IMR-90 (cell line): ENCODE data around the gene HLA-F. TPM values are rescaled to one million over a fixed set of nuclear protein-coding genes. Genes with fewer than 3 reads are reported as not detected.

Experiments
- ATAC-seq: fragments of 200-7000 bp; cut with Tn5 transposase; 2 replicates; pipeline ENCODE4 v1.9.1; 2020; ENCODE audit warnings: low read depth, mild to moderate bottlenecking, moderate library complexity
- BruUV-seq: library from RNA; stranded (reverse); fragments of 400-500 nt; replicated peaks from 2 replicates; lab custom pipeline; 2021; lab: Mats Ljungman, UMichigan
- CTCF ChIA-PET: fragments of 300-600 bp; formaldehyde crosslinking; extraction: SDS; loops from one replicate; lab custom pipeline; 2021; ENCODE audit warnings: antibody characterized with exemption; lab: Yijun Ruan, JAX
- POLR2A ChIA-PET: fragments of 300-600 bp; sonication (Branson Sonifier 250); formaldehyde crosslinking; loops from one replicate; lab custom pipeline; 2022; ENCODE audit warnings: antibody characterized with exemption; ENCODE audit not compliant: unreplicated experiment; lab: Charles Lee
- DNase-seq: peaks from one replicate; pipeline ENCODE4 v3.0.0; 2013
- H2AFZ ChIP-seq: replicated peaks from 2 replicates; pipeline ENCODE3; 2013; ENCODE audit warnings: low read length, mild to moderate bottlenecking; ENCODE audit not compliant: poor library complexity
- H2AK5ac ChIP-seq: 2 replicates; pipeline ENCODE4 v1.6.1; 2013; ENCODE audit warnings: low read depth, low read length, inconsistent platforms
- H2AK9ac ChIP-seq: replicated peaks from 2 replicates; pipeline ENCODE3; 2013; ENCODE audit warnings: mild to moderate bottlenecking, low read depth, low read length, moderate library complexity; ENCODE audit not compliant: poor library complexity
- H2BK120ac ChIP-seq: 2 replicates; pipeline ENCODE4 v1.6.1; 2013; ENCODE audit warnings: low read depth, low read length, inconsistent platforms
- H2BK15ac ChIP-seq: 3 replicates; pipeline ENCODE4 v1.6.1; 2013; ENCODE audit warnings: low read depth, low read length, inconsistent platforms
- H2BK20ac ChIP-seq: 2 replicates; pipeline ENCODE4 v1.6.1; 2013; ENCODE audit warnings: low read depth, mild to moderate bottlenecking, inconsistent platforms, low read length, moderate library complexity
- H2BK5ac ChIP-seq: 2 replicates; pipeline ENCODE4 v1.6.1; 2013; ENCODE audit warnings: mild to moderate bottlenecking, low read depth, low read length, inconsistent platforms; ENCODE audit not compliant: poor library complexity, severe bottlenecking
- H3K14ac ChIP-seq: replicated peaks from 2 replicates; pipeline ENCODE4 v1.6.1; 2013; ENCODE audit warnings: low read depth, low read length, inconsistent platforms
- H3K18ac ChIP-seq: 2 replicates; pipeline ENCODE4 v1.6.1; 2013; ENCODE audit warnings: low read depth, low read length, control low read depth
- H3K23ac ChIP-seq: 2 replicates; pipeline ENCODE4 v1.6.1; 2013; ENCODE audit warnings: low read depth, low read length, inconsistent platforms
- H3K27ac ChIP-seq: 2 replicates; pipeline ENCODE4 v1.5.1; 2013; ENCODE audit warnings: mild to moderate bottlenecking, control low read depth, low read length; ENCODE audit not compliant: insufficient read depth
- H3K27me3 ChIP-seq: 2 replicates; pipeline ENCODE4 v1.6.1; 2013; ENCODE audit warnings: low read length; ENCODE audit not compliant: control insufficient read depth, insufficient read depth
- H3K36me3 ChIP-seq: 2 replicates; pipeline ENCODE4 v1.6.1; 2013; ENCODE audit warnings: low read length, mixed read lengths; ENCODE audit not compliant: control insufficient read depth, insufficient read depth
- H3K4ac ChIP-seq: 2 replicates; pipeline ENCODE4 v1.6.1; 2013; ENCODE audit warnings: low read depth, low read length, inconsistent platforms
- H3K4me1 ChIP-seq: 2 replicates; pipeline ENCODE4 v1.6.1; 2013; ENCODE audit warnings: low read length, mixed read lengths; ENCODE audit not compliant: control insufficient read depth, insufficient read depth
- H3K4me2 ChIP-seq: 2 replicates; pipeline ENCODE4 v1.6.1; 2013; ENCODE audit warnings: low read depth, mild to moderate bottlenecking, control low read depth, low read length, moderate library complexity
- H3K4me3 ChIP-seq: 2 replicates; pipeline ENCODE4 v1.5.1; 2013; ENCODE audit warnings: low read depth, mild to moderate bottlenecking, control low read depth, low read length, moderate library complexity; ENCODE audit not compliant: insufficient read depth
- H3K56ac ChIP-seq: 2 replicates; pipeline ENCODE4 v1.6.1; 2013; ENCODE audit warnings: low read length, inconsistent platforms; ENCODE audit not compliant: insufficient read depth; ENCODE audit errors: extremely low read depth
- H3K79me1 ChIP-seq, 2 experiments: 2 replicates each; pipeline ENCODE4 v1.6.1; 2013; ENCODE audit warnings: low read length in 2 of 2, inconsistent platforms in 1 of 2, low read depth in 1 of 2
- H3K9ac ChIP-seq: 2 replicates; pipeline ENCODE4 v1.6.1; 2013; ENCODE audit warnings: low read depth, low read length, control low read depth
- H3K9me1 ChIP-seq: 2 replicates; pipeline ENCODE4 v1.6.1; 2013; ENCODE audit warnings: low read length, inconsistent platforms; ENCODE audit not compliant: insufficient read depth
- H3K9me3 ChIP-seq: 2 replicates; pipeline ENCODE4 v1.6.1; 2013; ENCODE audit warnings: low read length; ENCODE audit not compliant: control insufficient read depth, insufficient read depth
- H4K20me1 ChIP-seq: 2 replicates; pipeline ENCODE4 v1.6.1; 2013; ENCODE audit warnings: low read length, inconsistent platforms; ENCODE audit not compliant: insufficient read depth
- H4K5ac ChIP-seq: 2 replicates; pipeline ENCODE4 v1.6.1; 2013; ENCODE audit warnings: mild to moderate bottlenecking, low read depth, low read length, control low read depth
- H4K8ac ChIP-seq, 2 experiments: 2 replicates each; pipeline ENCODE4 v1.6.1; 2013; ENCODE audit warnings: low read depth in 2 of 2, low read length in 2 of 2, control low read depth in 1 of 2, inconsistent platforms in 1 of 2
- H4K91ac ChIP-seq: 2 replicates; pipeline ENCODE4 v1.6.1; 2013; ENCODE audit warnings: low read depth, low read length, inconsistent platforms; ENCODE audit not compliant: insufficient read depth
- BHLHE40 ChIP-seq: fragments of 150-350 bp; IDR thresholded peaks from 2 replicates; pipeline ENCODE4 v1.6.1; 2016; ENCODE audit warnings: mild to moderate bottlenecking, low read depth, low read length
- ELK1 ChIP-seq: fragments of 150-350 bp; IDR thresholded peaks from 2 replicates; pipeline ENCODE4 v1.6.1; 2016; ENCODE audit warnings: low read depth, mild to moderate bottlenecking, low read length, moderate library complexity, borderline replicate concordance
- FOS ChIP-seq: fragments of 150-350 bp; IDR thresholded peaks from 2 replicates; pipeline ENCODE4 v1.6.1; 2016; ENCODE audit warnings: low read depth, low read length
- POLR2A ChIP-seq: IDR thresholded peaks from 2 replicates; pipeline ENCODE4 v1.6.1; 2012; ENCODE audit warnings: mild to moderate bottlenecking, low read depth, low read length
- whole genome bisulfite sequencing, 2 experiments: methylation state at CpG; one replicate each; pipeline versions ENCODE4 v1.1.5 to v1.1.7; 2013; ENCODE audit warnings: missing lambda C conversion rate in 2 of 2; ENCODE audit not compliant: insufficient read length in 1 of 2; ENCODE audit errors: extremely low coverage in 2 of 2; 5-methylcytosine and 5-hydroxymethylcytosine counted together
- dilution Hi-C: fragments of 300-500 bp; cut with HindIII; formaldehyde crosslinking; loops from one replicate; pipeline ENCODE4 v1.14.3; 2018; ENCODE audit warnings: low sequenced_read_pairs; ENCODE audit not compliant: unreplicated experiment
- in situ Hi-C: fragments of 300-500 bp; cut with MboI; formaldehyde crosslinking; loops from 3 replicates; pipeline ENCODE4 v1.14.3; 2019; ENCODE audit warnings: low sequenced_read_pairs, inconsistent platforms, mixed read lengths
- intact Hi-C: fragments of 100-400 bp; cut with micrococcal nuclease; formaldehyde crosslinking; loops from 2 replicates; pipeline ENCODE4 v1.10.0; 2022
- polyA plus RNA-seq, 3 experiments: library from polyadenylated mRNA; depleted of rRNA; stranded (reverse); fragments of >200 nt; gene quantifications; 2 replicates each; pipeline ENCODE4 v1.2.3, GENCODE V29; 2012; ENCODE audit warnings: low replicate concordance in 1 of 3
- total RNA-seq: library from RNA; depleted of rRNA; stranded (reverse); fragments of >200 nt; gene quantifications from 2 replicates; pipeline ENCODE4 v1.2.3, GENCODE V29; 2012

Gene HLA-F
- total and polyA plus RNA-seq, 2 of the 4 experiments (the other 2 are of a cell fraction) = not detected

- H3K36me3 ChIP-seq = no peaks in the 10 kb centered on the region
- H4K8ac ChIP-seq = no peak overlapping the region
- POLR2A ChIA-PET = no interaction called here
- H3K14ac ChIP-seq = no peak overlapping the region
- in situ Hi-C loops (loop anchor here (25.0 kb wide), 1 partner anchor 285 kb away; no protein-coding TSS in a partner anchor), intact Hi-C loops (no loop called here), dilution Hi-C loops (no loop called here)
- no peaks in the 10 kb centered on the region for H3K79me1 ChIP-seq
- H2BK5ac ChIP-seq = no peak overlapping the region
- no peak overlapping the region for H3K4ac ChIP-seq
- no peak overlapping the region for H2BK120ac ChIP-seq
- no peaks in the 10 kb centered on the region for H4K20me1 ChIP-seq
- no CpG with 5 or more reads among the region's 2 CpGs for WGBS, 2 experiments
- H3K9ac ChIP-seq = no peak overlapping the region
- H3K27ac ChIP-seq = no peak overlapping the region
- TF ChIP-seq ELK1 (no peak), BHLHE40 (no peak), POLR2A (no peak), FOS (no peak)
- no TSS peak for BruUV-seq
- DNase-seq = no peak
- no peak overlapping the region for H3K23ac ChIP-seq
- no peaks in the 10 kb centered on the region for H3K9me1 ChIP-seq
- H2BK15ac ChIP-seq = no peak overlapping the region
- H3K27me3 ChIP-seq = peaks cover 25% of the 10 kb centered on the region
- H3K9me3 ChIP-seq = no peaks in the 10 kb centered on the region
- no peak overlapping the region for H2AK5ac ChIP-seq
- H3K4me1 ChIP-seq = no peaks in the 10 kb centered on the region; the same call in 1 of the 2 replicates
- H2BK20ac ChIP-seq = no peak overlapping the region
- CTCF ChIA-PET = no interaction called here
- H4K5ac ChIP-seq = no peak overlapping the region
- H3K4me3 ChIP-seq = no peak overlapping the region
- H2AFZ ChIP-seq = no peak overlapping the region
- no peak overlapping the region for H3K56ac ChIP-seq
- H2AK9ac ChIP-seq = no peak overlapping the region
- no peak overlapping the region for H3K18ac ChIP-seq
- H3K4me2 ChIP-seq = no peak overlapping the region
- H4K91ac ChIP-seq = no peak overlapping the region
- no peak for ATAC-seq
These were observed 4.4 kb downstream of the HLA-F start for GRCh38 chr6:29727637-29728036.
